HG02970 (cell line): ENCODE results near the gene FAAP20.
"Not testable (repeated sequence)": the region's sequence is repeated elsewhere in the genome, so short reads cannot be mapped to it uniquely, and the experiment has no call there.

Experiments
- ATAC-seq: cut with Tn5 transposase; IDR thresholded peaks from one replicate; pipeline ENCODE4 v1.9.1; 2021; ENCODE audit warnings: mild to moderate bottlenecking, moderate library complexity, moderate number of reproducible peaks; ENCODE audit not compliant: unreplicated experiment, low FRiP score

FAAP20 gene

GRCh38 chr1:2166254-2166653 lies 28.3 kb downstream of the FAAP20 start:
- ATAC-seq = no peak

- no peak for ATAC-seq
These were observed 28.9 kb downstream of the FAAP20 start for GRCh38 chr1:2165646-2166045.

GRCh38 chr1:2163205-2163604 lies 31.4 kb downstream of the FAAP20 start:
- no peak for ATAC-seq

GRCh38 chr1:2160451-2161300 lies 33.9 kb downstream of the FAAP20 start:
- no peak for ATAC-seq

- ATAC-seq = no peak
These were observed 35.4 kb downstream of the FAAP20 start for GRCh38 chr1:2159124-2159523.

GRCh38 chr1:2158272-2158671 lies 36.3 kb downstream of the FAAP20 start:
- ATAC-seq = no peak

GRCh38 chr1:2157856-2158255 lies 36.7 kb downstream of the FAAP20 start:
- no peak for ATAC-seq

GRCh38 chr1:2156866-2157265 lies 37.7 kb downstream of the FAAP20 start:
- no peak for ATAC-seq

GRCh38 chr1:2155788-2156187 lies 38.8 kb downstream of the FAAP20 start:
- ATAC-seq = no peak

- no peak for ATAC-seq
These were observed 39.4 kb downstream of the FAAP20 start for GRCh38 chr1:2155147-2155598.

GRCh38 chr1:2154022-2154421 lies 40.5 kb downstream of the FAAP20 start:
- ATAC-seq = no peak

- no peak for ATAC-seq
These were observed 41.6 kb downstream of the FAAP20 start for GRCh38 chr1:2152954-2153353.

- no peak for ATAC-seq
These were observed 42.7 kb downstream of the FAAP20 start for GRCh38 chr1:2151911-2152310.

GRCh38 chr1:2151252-2151651 lies 43.3 kb downstream of the FAAP20 start:
- ATAC-seq = no peak

- no peak for ATAC-seq
These were observed 43.8 kb downstream of the FAAP20 start for GRCh38 chr1:2150801-2151200.

- ATAC-seq = no peak
These were observed 45.9 kb downstream of the FAAP20 start for GRCh38 chr1:2148691-2149090.

- not testable (repeated sequence) for ATAC-seq
These were observed 46.7 kb downstream of the FAAP20 start for GRCh38 chr1:2147869-2148268.

GRCh38 chr1:2146836-2147517 lies 47.6 kb downstream of the FAAP20 start:
- no peak for ATAC-seq

GRCh38 chr1:2145946-2146835 lies 48.4 kb downstream of the FAAP20 start:
- no peak for ATAC-seq

GRCh38 chr1:2144501-2145090 lies 50.0 kb downstream of the FAAP20 start:
- ATAC-seq = no peak
